ENCODE measurements around the gene ZBTB16.

Gene ZBTB16

DNA sequence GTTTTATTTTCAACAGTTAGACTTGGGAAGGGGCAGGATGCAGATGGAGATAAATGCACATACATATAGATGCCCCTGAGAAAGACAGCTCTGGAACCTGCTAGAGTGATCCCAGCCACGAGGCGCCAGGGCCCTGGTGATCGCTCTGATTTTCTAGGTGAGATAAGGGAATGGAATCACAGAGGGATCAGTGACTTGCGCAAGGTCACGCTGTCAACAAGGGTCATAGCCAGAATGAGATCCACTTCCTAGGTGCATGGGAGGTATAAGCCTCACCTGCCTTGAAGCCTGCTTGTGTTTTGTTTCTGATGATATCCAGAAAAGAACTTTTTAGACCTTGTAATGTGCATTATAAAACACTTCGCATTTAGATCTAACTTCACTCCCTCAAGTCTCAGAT lies 47.5 kb downstream of the ZBTB16 start:
- DNase-seq (ENCODE audit: low read depth in 2 of 2): no peak

DNA sequence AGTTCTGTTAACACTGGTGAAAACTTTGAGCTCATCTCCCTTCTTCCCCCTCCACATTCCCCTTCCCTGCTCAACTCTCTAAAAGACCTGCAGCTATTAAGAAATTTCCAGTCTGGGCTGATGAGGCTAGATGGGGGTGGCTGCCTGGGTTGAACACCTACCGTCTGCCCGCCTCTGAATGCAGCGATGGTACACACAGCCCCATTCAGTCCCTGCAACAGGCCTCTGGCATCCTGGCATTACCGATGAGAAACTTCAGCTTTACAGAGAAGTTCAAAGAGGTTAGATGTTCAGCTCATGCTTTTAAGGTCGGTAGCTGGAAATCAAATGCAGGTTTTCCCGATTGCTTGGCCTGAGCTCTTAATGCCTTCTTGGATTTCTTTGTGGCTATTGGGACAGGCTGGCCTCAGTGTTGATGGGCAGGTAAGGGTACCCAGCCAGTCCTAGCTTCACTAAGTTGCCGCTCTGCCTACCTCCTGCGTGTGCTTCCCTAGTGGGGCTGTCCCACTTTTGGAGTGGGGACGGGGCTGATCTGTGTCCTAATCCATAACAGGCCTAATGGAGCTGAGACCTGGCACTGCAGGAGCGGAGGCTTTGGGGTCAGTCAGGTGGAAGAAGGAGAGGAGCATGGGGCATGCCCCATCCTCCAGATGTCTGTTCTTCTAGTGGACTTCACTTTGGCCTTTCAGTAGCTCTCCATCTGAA lies 49.1 kb downstream of the ZBTB16 start:
- no peak for DNase-seq (ENCODE audit: low read depth in 2 of 2)

DNA sequence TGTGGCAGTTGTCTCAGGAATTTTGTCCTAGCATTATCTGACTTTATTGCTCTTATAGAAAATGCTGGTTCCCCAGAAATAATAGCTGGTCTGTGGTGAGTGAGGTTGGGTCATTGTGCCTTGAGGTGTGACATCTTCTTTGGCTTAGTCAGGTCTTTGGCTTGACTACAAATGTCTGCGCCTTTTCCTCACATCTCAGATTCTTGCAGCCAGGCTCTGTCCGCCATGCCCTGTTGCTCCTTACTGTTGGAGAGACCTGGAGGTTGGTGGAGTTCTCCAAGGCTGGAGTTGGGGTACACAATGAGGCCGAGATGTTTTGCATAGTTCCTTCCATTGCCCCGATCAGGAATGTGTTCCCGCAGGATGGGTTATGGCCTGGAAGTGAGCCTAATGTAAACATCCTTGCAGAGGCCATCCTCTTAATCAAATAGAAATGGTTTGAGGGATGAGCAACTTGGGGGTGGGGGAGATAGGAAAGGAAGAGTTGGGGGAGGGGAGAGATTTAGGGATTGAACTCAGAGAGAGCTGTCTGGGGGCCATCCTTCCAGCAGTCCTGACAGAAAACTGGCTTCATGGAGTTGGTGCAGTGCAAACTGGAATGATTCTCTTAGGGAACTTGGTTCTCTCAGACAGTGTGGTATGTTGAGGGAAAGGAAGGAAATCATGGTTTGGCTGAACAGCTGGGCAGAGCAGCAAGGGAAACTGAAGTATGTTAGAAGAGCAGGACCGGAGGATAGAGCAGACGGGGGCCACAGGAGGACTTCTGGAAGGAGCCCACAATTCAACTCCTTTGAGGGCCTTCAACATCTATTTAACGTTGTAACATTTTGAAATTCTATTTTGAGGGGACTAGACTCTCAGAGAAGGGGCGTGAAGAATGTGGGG lies 49.9 kb downstream of the ZBTB16 start:
- DNase-seq (ENCODE audit: low read depth in 2 of 2): no peak

DNA sequence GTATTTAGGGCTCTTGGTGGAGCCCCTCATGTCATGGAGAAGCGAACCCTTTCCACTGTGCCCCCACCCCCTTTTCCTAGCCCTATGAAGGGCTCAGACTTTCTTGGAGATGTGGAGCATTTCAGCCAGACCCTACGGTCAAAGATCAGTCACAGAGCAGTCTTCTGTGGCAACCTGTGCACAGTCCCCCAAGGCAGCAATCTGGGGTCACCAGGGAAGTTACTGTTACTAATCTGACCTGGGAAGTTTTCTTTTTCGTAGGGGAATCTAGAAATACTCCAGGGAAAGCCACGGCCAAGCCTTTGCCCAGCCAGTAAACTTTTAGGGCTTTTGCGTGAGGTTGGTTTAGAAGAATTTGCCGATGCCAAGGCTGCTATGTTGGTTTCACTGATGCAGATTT lies 50.6 kb downstream of the ZBTB16 start:
- DNase-seq (ENCODE audit: low read depth in 2 of 2): no peak

DNA sequence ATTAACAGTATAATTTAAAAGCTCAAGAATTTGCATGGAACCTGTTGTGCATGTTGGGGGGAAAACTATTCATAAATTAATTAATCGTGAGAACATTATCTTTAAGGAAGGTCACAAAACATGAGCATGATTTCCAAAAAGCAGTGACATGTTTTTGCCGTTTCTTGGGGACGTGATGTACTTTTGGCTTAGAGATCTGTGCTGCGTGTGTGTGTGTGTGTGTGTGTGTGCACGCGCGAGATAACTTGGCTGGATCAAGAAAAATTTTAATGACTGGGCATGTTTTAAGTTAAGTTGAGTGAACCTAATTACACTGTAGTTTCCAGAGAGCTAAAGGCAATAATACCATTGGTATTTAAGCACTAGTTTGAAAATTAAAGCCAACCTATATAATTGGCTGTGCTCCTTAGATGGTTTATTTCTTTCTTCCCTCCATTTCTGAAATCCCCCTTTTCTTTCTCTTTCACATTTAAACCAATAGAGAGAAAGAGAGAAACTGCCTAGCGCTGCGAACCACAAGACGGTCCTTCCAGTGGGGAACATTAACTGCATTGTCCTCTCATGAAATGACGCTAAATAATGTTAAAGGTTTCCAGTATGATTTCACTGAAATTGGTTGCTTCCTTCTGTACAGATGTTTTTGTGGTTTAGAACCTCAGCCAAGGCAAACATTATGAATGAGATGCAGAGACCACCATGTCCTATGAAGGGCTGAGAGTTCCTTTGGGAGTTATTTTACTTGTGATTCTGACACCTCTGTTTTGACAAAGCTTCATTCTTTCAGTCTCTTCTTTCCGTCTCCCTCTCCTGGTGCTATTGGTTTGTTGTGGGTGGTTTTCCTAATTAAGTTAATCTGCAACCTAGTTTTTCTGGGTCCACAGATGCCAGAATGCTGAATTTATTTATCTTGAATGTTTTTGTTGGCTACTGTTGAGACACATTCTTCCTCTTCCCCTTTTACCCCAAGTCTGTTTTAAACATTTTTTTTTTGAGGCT lies 51.7 kb downstream of the ZBTB16 start:
- no peak for DNase-seq (ENCODE audit: low read depth in 2 of 2)

DNA sequence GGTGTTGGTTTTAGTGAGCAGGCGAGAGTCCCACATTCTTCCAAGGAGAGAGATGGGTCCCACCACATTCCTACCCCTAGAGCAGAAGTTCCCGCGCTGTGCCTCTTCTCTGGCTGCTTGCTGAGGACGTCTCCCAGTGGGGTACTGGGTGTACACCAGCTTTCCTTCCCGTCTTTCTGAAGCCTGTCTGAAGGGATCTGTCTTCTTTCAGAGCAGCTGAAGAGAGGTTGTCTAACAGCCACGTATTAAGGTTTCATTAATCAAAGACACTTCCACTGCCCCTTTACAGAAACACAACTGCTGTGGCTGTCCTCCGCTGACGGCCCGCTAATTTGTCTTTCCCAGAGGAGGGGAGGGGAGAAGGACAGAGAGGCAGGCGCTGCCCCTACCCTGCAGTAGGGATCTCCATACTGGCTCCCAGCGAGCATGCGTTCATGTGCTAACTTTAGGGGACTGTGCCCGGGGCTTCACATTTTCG lies 56.0 kb downstream of the ZBTB16 start:
- no peak for DNase-seq (ENCODE audit: low read depth in 2 of 2)

DNA sequence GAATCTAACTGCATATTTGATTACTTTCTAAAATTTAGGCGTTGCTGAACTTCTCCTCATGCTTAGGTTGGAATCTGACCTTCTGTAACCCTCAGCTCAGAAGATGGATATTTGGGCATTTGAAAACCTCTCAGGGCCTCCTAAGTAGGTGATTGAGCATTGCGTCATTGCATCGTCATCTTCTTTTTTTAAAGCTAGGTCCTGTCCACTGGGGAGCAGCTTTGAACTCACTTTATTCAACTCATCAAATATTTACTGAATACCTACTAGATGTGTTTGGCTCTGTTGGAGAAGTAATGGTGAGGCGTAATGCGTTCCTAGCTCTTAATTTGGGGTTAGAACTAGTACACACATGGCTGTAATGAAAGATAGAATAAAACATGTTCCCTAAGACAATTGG lies 56.8 kb downstream of the ZBTB16 start:
- no peak for DNase-seq (ENCODE audit: low read depth in 2 of 2)

DNA sequence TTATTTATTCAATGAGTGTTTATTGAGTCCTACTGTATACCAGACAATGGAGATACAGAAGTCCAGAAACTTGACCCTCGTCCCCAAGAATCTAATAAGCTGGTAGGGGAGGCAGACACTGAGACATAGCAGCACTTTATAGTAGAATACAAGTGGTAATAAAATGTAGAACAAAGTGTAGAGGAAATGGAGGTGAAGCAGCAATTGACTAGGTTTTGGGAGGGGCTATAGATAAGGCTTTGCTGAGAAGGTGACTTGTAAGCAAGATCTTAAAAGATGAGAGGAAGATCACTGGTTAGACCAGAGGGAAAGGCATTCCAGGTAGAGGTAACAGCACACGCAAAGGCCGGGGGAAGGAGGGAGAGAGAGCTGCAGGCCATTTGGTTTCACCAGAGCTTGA lies 57.3 kb downstream of the ZBTB16 start:
- no peak for DNase-seq (ENCODE audit: low read depth in 2 of 2)

DNA sequence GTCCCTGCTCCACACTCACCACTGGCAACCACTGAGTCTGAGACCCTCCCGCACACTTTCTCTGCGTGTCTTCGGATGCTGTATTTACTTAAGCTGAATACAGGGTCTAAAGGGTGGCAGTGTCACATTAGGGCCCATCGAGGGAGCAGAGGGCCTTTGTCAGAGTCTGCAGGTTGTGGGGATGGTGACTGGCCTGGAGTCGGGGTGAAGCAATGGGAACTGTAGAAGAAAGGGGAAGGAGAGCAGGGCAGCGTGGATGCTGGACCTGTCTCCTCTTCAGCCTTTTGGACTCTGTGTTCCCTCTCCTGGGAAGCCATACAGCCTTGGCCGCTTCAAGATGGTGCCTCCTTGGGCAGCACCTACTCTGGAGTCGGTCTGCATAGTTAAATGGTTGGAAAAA lies 61.1 kb downstream of the ZBTB16 start:
- no peak for DNase-seq (ENCODE audit: low read depth in 2 of 2)

DNA sequence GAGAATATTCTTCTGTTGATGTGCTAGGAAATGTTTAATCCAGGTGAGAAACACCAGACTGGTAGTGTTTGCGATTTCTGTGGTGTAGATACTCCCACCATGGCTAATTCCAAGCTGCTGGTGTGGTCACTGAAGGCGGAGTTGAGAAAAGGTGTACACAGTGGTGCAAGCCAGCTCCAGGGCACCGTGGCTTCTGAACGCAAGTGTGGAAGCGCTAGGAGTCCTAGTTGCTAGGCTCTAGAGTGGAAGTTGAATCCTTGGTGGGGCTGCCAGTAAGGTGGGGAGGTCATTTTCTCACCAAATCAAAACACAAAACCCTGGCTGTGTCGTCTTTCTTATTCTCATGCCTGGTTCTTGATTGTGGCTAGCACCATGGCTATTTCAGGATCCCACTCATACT lies 61.6 kb downstream of the ZBTB16 start:
- no peak for DNase-seq (ENCODE audit: low read depth in 2 of 2)

DNA sequence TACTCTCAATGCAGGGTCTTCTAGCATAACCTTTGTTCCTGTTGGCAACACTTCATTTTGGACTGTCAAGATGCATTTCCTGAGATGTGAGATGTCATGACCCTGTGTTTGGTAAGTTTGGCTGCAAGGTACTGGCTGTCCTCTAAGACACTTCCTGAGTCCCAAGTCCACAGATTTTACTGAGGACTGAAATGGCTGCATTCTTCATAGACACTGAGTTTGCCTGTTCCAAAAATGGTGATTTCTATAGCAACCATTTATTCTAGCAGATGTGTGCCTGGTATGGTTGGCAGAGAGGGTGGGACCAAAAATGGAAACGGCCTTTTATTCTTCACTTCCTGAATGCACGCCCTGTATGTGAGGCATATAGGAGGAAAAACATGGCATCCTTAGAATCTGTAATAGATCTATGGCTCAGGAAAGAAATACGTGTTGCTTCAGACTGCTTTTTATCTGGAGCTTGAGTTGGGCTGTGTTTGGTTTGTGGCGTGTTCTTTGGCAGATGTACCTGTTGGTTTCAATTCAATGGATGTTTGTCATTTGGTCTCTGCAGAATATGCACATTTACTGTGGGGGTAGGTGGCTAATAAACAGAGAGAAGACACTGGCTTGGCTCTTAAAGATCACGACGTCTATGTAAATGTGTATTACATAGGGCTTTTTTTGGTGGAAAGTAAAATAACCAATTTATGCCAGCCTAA lies 62.4 kb downstream of the ZBTB16 start:
- DNase-seq (ENCODE audit: low read depth in 2 of 2): no peak

DNA sequence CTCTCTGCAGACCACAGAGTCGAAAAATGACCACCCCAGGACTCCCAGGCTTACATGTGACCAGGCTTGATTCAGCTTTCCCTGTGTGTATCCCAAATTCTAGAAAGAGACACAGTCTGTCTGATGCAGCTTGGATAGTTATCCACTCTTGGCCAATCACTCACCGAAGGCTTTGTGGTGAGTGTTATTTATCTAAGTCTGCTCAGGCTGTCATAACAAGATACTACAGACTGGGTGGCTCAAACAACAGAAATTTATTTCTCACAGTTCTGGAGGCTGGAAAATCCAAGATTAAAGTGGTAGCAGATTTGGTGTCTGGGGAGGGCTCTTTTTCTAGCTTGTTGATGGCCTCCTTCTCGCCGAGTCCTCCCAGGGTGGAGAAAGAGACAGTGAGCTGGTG lies 63.2 kb downstream of the ZBTB16 start:
- no peak for DNase-seq (ENCODE audit: low read depth in 2 of 2)

DNA sequence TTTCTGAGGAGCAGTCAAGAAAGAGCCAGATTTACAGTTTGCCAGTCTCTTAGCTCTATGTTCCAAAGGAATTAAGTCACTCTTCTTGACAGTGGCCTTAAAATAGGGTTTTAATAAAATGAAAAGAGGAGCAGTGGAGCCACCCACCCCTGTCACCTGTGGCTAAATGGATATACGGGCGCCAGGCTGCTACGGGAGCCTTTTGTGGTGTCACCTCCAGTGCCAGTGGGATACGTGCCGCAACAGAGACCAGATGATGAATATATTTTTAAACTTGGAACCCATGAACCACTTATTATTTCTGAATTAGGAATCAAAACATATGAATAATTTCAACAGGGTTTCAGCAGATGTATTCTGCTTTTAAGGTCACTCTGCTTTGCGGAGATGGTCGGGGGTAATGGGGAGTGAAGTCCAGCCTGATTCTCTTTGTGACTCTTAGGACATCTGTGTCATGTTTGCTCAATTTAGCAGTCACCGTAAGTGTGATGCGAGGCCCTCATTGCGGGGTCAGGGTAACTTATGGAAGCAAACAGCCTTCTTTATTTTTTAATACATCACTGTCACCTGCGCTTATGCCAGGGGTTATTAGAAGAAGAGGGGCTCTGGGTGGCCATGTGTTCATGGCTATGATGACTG lies 64.3 kb downstream of the ZBTB16 start:
- no peak for DNase-seq (ENCODE audit: low read depth in 2 of 2)

DNA sequence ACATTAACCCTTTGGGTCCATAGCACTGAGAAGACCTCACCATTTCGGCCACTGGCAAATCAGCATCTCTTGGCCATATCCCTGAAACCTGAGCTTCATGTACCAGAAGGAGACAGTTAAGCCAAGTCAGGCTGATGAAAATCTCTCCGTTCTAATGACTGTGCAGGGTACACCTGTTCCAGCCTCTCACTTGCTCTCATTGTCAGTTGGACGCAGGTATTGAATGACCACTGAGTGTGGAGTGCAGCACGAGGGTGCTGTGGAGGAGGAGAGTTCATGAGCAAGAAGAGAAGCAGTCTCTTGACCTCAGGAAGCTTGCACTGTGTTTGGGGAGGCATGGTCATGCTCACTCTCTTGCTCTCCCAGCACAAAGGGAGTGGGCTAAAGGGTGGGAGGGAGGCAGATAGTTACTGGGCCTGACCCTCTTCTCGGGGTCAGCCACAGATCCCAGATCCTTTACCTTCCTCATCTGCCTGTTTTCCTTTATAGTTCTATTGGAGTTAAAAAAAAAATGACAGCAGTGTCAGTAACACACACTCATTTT lies 65.2 kb downstream of the ZBTB16 start:
- DNase-seq (ENCODE audit: low read depth in 2 of 2): no peak

DNA sequence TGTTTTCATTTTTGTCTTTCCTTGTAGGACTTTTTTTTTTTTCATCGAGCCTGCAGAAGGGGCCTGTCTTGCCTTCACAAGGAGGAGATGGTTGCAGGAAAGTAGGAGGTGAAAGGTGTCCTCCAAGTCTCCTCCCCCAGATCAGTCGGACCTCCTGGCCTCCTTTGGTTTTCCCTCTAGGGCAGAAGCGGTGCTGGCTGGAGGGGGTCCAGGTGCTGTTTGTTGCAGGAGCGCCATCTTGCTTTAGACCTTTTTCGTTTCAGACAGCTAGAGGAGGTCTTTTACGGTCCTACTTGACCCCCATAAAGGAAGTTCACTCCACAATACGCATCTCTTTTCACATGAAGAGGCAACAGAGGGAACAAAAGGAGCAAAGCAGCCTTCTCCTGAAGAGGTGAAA lies 66.0 kb downstream of the ZBTB16 start:
- DNase-seq (ENCODE audit: low read depth in 2 of 2): no peak

DNA sequence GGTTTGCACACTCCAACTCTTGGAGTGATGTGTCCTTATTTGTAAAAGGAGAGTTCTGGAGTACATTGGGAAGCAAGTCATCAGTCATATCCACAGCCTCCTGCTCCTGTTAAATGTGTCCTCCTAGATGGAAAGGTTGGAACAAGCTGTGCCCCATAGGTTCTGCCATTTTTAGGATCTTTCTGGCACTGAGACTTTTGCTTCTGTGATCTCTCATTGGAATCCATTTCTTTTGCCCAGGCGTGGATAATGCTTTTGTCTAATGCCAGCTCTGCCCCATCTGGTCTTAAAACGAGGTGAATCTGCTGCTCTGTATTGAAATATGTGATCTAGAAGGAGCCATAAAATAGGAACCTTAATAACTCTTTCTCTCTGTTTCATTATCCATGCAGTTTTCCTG lies 66.4 kb downstream of the ZBTB16 start:
- DNase-seq (ENCODE audit: low read depth in 2 of 2): no peak

DNA sequence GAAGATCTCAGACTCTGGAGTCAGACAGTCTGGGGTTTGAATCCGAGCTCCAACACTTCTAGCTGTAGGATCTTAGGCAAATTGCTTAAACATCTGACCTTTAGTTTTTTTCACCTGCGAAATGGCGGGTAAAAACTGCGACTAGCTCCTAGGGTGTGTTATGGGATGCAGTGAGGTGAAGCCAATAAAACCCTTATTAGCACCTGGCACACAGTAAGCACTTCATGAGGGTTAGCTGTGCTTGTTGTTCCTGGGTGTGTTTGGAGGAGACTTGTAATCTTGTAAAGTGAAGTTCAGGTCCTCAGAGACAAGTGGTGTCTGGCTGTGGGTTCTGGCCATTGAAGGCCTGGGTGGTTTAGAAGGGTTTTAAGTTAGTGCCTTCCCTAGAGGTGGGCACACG lies 68.9 kb downstream of the ZBTB16 start:
- no peak for DNase-seq (ENCODE audit: low read depth in 2 of 2)

DNA sequence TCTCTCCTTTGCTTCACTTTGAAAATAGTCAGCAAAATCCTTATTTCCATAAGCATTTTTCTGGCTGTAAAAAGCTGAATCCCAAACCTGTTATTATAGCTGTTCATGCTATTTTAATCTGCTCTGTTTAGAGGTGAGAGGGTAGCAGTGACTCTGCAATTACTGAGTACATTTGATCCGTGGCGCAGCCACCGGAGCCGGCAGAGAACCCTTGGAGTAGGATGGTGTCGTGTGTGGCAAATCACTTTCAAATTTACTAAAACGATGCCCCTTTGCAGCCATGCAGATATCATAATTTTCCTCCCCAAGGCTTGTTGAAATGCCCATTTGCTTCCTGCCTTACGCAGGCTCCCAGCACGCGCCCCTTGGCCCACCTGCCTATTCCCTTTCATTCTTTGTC lies 69.6 kb downstream of the ZBTB16 start:
- DNase-seq (ENCODE audit: low read depth in 2 of 2): no peak

DNA sequence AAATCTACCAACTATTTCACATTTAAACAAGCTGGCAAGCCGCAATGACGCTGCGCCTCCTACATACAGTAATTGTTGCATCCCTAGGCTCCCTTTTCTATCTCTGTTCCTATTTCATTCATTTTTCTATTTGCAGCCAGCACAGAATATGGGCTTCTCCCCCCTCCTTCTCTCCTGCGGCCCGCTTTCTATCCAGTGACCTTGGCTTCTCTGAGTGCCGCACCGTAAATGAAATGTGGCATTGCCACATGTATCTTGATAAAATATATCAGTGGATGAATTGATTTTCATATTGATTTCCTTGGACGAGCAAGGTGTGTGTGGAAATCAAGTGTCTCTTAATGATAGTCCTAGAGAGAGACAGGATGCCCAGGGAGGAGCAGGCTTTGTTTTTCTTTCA lies 70.2 kb downstream of the ZBTB16 start:
- no peak for DNase-seq (ENCODE audit: low read depth in 2 of 2)

DNA sequence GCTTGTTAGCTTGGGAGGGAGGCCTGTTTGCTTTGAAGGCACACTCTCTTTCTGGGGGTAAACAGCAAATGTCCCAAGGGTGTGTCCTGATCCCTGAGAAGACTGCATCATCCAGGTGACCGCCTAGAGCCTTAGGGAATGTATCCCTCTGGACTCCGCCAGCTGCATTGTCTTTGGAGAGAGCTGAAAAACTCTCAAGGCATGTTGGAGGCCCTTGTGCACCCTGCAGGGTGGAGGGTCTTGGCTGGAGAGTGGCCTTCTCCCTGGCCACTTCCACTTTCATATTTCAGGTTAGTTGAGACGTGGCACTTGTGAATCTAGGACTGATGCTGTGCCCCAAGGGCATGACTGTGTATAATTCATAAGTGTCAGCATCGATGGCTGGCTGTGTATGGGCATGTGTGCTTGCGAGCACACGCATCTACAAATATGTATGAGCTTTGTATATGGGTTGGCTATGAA lies 70.6 kb downstream of the ZBTB16 start:
- DNase-seq (ENCODE audit: low read depth in 2 of 2): no peak

Measured in stimulated activated CD8-positive, alpha-beta memory T cell treated with anti-CD3 and anti-CD28 coated beads, Interleukin-2, amount 100 ng/mL, for 1 hour (primary cell).